Hepatocyte (in vitro differentiated cells): Measurements from ENCODE around the gene RB1. TPM values are rescaled to one million over a fixed set of nuclear protein-coding genes. Genes with fewer than 3 reads are reported as not detected.

Source experiments
- DNase-seq: peaks from one replicate; pipeline ENCODE4 v3.0.0-alpha.2; 2016; ENCODE audit warnings: low spot score
- H2AFZ ChIP-seq: fragments of 200-600 bp; sonication (generic); 2 replicates; pipeline ENCODE4 v1.6.0; 2016; ENCODE audit warnings: antibody characterized with exemption, mild to moderate bottlenecking
- H3K27ac ChIP-seq: fragments of 200-600 bp; sonication (generic); 2 replicates; pipeline ENCODE4 v1.5.1; 2016; ENCODE audit warnings: mild to moderate bottlenecking
- H3K27me3 ChIP-seq: fragments of 200-600 bp; sonication (generic); 2 replicates; pipeline ENCODE4 v1.6.1; 2016
- H3K36me3 ChIP-seq: fragments of 200-600 bp; sonication (generic); replicated peaks from 2 replicates; pipeline ENCODE4 v1.5.1; 2016; ENCODE audit warnings: low read depth; ENCODE audit not compliant: insufficient read depth
- H3K4me1 ChIP-seq: fragments of 200-600 bp; sonication (generic); 2 replicates; pipeline ENCODE4 v1.5.1; 2016; ENCODE audit warnings: mild to moderate bottlenecking, moderate library complexity; ENCODE audit not compliant: insufficient read depth
- H3K4me2 ChIP-seq: fragments of 200-600 bp; sonication (generic); 2 replicates; pipeline ENCODE4 v1.6.0; 2016
- H3K4me3 ChIP-seq: fragments of 200-600 bp; sonication (generic); 2 replicates; pipeline ENCODE4 v1.5.1; 2016; ENCODE audit warnings: mild to moderate bottlenecking
- H3K79me2 ChIP-seq: fragments of 200-600 bp; sonication (generic); 2 replicates; pipeline ENCODE4 v1.6.0; 2017; ENCODE audit warnings: mild to moderate bottlenecking
- H3K9me2 ChIP-seq: fragments of 200-600 bp; sonication (generic); replicated peaks from 2 replicates; pipeline ENCODE4 v1.6.0; 2017; ENCODE audit warnings: mild to moderate bottlenecking; ENCODE audit not compliant: insufficient read depth
- H3K9me3 ChIP-seq: fragments of 200-600 bp; sonication (generic); 2 replicates; pipeline ENCODE4 v1.5.1; 2016; ENCODE audit warnings: low read depth, mild to moderate bottlenecking
- H4K20me1 ChIP-seq: fragments of 200-600 bp; sonication (generic); 2 replicates; pipeline ENCODE4 v1.6.0; 2016; ENCODE audit warnings: mild to moderate bottlenecking; ENCODE audit not compliant: insufficient read depth, poor library complexity, severe bottlenecking
- CTCF ChIP-seq: fragments of 200-600 bp; sonication (generic); IDR thresholded peaks from 2 replicates; pipeline ENCODE4 v1.5.1; 2016; ENCODE audit warnings: antibody characterized with exemption, mild to moderate bottlenecking; ENCODE audit not compliant: poor library complexity
- EZH2 ChIP-seq: fragments of 200-600 bp; sonication (generic); IDR thresholded peaks from 2 replicates; pipeline ENCODE4 v1.6.1; 2016; ENCODE audit warnings: antibody characterized with exemption, mild to moderate bottlenecking, borderline replicate concordance
- EZH2phosphoT487 ChIP-seq: fragments of 200-600 bp; sonication (generic); IDR thresholded peaks from one replicate; pipeline ENCODE4 v1.6.1; 2018; ENCODE audit warnings: antibody characterized with exemption, mild to moderate bottlenecking, low read depth, moderate library complexity; ENCODE audit not compliant: unreplicated experiment, severe bottlenecking
- WGBS: methylation state at CpG from one replicate; pipeline ENCODE4 v1.1.6; 2016; ENCODE audit warnings: low lambda C conversion rate; ENCODE audit errors: missing lambda C conversion rate; 5-methylcytosine and 5-hydroxymethylcytosine counted together
- polyA plus RNA-seq: library from polyadenylated mRNA; unstranded; fragments of >200 nt; fragmentation: Nextera tagmentation; extraction: Ambion mirVana; gene quantifications from 2 replicates; pipeline ENCODE4 v1.2.1, GENCODE V29; 2016
- total RNA-seq: library from RNA; depleted of rRNA; stranded (reverse); fragments of >200 nt; gene quantifications from 2 replicates; pipeline ENCODE4 v1.2.3, GENCODE V29; 2014

Gene RB1
- total and polyA plus RNA-seq, 2 experiments from 2014 or later: 17.5 to 45.1 TPM

DNA sequence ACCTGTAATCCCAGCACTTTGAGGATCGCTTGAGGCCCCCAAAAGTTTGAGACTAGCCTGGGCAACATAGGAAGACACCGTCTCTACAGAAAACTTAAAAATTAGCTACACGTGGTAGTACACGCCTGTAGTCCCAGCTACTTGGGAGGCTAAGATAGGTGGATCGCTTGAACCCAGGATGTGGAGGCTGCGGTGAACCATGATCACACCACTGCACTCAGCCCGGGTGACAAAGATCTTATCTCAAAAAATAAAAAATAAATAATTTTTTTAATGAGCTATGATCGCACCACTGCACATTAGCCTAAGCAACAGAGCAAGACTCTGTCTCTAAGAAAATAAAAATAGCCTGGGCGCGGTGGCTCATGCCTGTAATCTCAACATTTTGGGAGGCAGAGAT is 222.7 kb downstream of the RB1 start:
- Histone ChIP-seq H2AFZ (no peak overlapping the region), H3K4me1 (no peaks in the 10 kb centered on the region), H3K4me3 (no peak overlapping the region), H4K20me1 (no peaks in the 10 kb centered on the region), H3K27me3 (no peaks in the 10 kb centered on the region), H3K9me2 (no peaks in the 10 kb centered on the region), H3K36me3 (no peaks in the 10 kb centered on the region), H3K4me2 (no peak overlapping the region), H3K9me3 (no peaks in the 10 kb centered on the region), H3K27ac (no peak overlapping the region), H3K79me2 (peaks cover 16% of the 10 kb centered on the region)
- TF ChIP-seq EZH2 (no peak), EZH2phosphoT487 (no peak), CTCF (no peak)
- no peak for DNase-seq
- WGBS: 98% methylated on average over 10 of the region's 10 CpGs

DNA sequence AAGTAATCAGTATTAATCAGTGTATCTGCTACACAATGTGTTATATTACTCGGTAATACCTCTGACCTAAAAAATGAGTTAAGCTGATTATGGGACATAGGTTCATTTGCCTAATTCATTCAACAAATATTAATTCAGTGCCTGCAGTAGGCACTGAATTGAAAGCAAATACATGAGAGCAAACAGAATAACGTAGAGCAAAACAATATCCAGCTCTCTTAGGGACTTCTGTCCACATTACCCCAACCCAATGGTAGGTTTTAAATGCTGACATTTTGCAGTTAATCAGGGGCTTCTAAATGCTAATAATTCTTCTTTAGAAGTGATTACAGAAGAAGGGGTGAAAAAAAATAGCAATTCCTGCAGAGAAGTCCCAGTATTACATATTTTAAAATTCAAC is 224.4 kb downstream of the RB1 start:
- Histone ChIP-seq H3K4me3 (no peak overlapping the region), H3K4me2 (no peak overlapping the region), H3K27me3 (no peaks in the 10 kb centered on the region), H3K4me1 (no peaks in the 10 kb centered on the region), H3K79me2 (peaks cover 18% of the 10 kb centered on the region), H3K36me3 (no peaks in the 10 kb centered on the region), H3K9me3 (no peaks in the 10 kb centered on the region), H2AFZ (no peak overlapping the region), H3K27ac (no peak overlapping the region), H3K9me2 (no peaks in the 10 kb centered on the region), H4K20me1 (no peaks in the 10 kb centered on the region)
- WGBS: 64% methylated on average over 2 of the region's 2 CpGs
- DNase-seq: no peak
- TF ChIP-seq EZH2phosphoT487 (no peak), CTCF (no peak), EZH2 (no peak)

DNA sequence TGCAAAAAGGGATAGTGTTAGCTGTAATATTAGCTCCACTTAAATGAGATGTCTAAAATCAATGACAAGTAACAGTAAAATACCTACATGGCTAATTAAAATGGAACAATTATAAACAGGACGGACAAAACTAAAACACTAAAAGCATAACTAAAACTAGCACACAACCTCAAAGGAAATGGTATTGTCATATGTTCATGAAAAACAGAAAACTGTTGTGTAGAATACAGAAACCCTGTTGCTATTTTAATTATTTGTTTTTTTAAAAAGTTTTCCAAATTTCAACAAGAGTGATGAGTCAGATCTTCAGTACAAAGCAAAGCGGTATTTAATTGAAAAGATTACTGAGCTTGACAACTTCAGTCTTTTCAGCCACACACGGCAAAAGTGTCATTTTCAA is 225.2 kb downstream of the RB1 start:
- DNase-seq: no peak
- WGBS: 88% methylated on average over 3 of the region's 3 CpGs
- no peaks in the 10 kb centered on the region for H3K9me2 ChIP-seq

More for the DNA sequence above, 225.2 kb downstream of the RB1 start:
- Histone ChIP-seq H3K27me3 (no peaks in the 10 kb centered on the region), H2AFZ (no peak overlapping the region), H3K4me1 (peaks cover 6% of the 10 kb centered on the region), H4K20me1 (no peaks in the 10 kb centered on the region), H3K36me3 (no peaks in the 10 kb centered on the region), H3K27ac (no peak overlapping the region), H3K4me2 (no peak overlapping the region), H3K9me3 (no peaks in the 10 kb centered on the region), H3K4me3 (no peak overlapping the region), H3K79me2 (peaks cover 18% of the 10 kb centered on the region)
- TF ChIP-seq EZH2 (no peak), CTCF (no peak), EZH2phosphoT487 (no peak)
